GM23338 (cell line): ENCODE results near the gene ZNF581. TPM values are rescaled to one million over a fixed set of nuclear protein-coding genes. Genes with fewer than 3 reads are reported as not detected.
A peak's percentile ranks its signal among the peaks of the same experiment; 100 is the strongest.

Source experiments
- ATAC-seq: fragments of 200-7000 bp; cut with Tn5 transposase; 3 replicates; pipeline ENCODE4 v1.9.1; 2020
- DNase-seq: peaks from one replicate; pipeline ENCODE4 v3.0.0-alpha.2; 2015; ENCODE audit warnings: low spot score
- H2AFZ ChIP-seq: fragments of 200-600 bp; sonication (generic); 2 replicates; pipeline ENCODE4 v1.8.0; 2016; ENCODE audit warnings: antibody characterized with exemption, mild to moderate bottlenecking, moderate library complexity
- H3F3A ChIP-seq: fragments of 200-600 bp; sonication (generic); replicated peaks from 2 replicates; pipeline ENCODE4 v1.8.0; 2017; ENCODE audit warnings: antibody characterized with exemption, mixed run types, low read depth
- H3K27ac ChIP-seq: fragments of 200-600 bp; sonication (generic); 2 replicates; pipeline ENCODE4 v1.6.1; 2016; ENCODE audit warnings: low read depth
- H3K27me3 ChIP-seq: fragments of 200-600 bp; sonication (generic); 2 replicates; pipeline ENCODE4 v1.8.0; 2016; ENCODE audit warnings: mild to moderate bottlenecking, mixed run types, moderate library complexity; ENCODE audit not compliant: insufficient read depth
- H3K36me3 ChIP-seq: fragments of 200-600 bp; sonication (generic); 2 replicates; pipeline ENCODE4 v1.8.0; 2016; ENCODE audit warnings: mild to moderate bottlenecking; ENCODE audit not compliant: insufficient read depth
- H3K4me1 ChIP-seq: fragments of 200-600 bp; sonication (generic); 2 replicates; pipeline ENCODE4 v1.8.0; 2016; ENCODE audit warnings: mild to moderate bottlenecking, moderate library complexity; ENCODE audit not compliant: insufficient read depth
- H3K4me2 ChIP-seq: fragments of 200-600 bp; sonication (generic); 2 replicates; pipeline ENCODE4 v1.7.1; 2017; ENCODE audit warnings: mixed run types
- H3K4me3 ChIP-seq: fragments of 200-600 bp; sonication (generic); 2 replicates; pipeline ENCODE4 v1.6.1; 2016; ENCODE audit warnings: mixed run types
- H3K79me2 ChIP-seq: fragments of 200-600 bp; sonication (generic); replicated peaks from 2 replicates; pipeline ENCODE4 v1.8.0; 2017; ENCODE audit warnings: mild to moderate bottlenecking; ENCODE audit not compliant: insufficient read depth
- H3K9me2 ChIP-seq: fragments of 200-600 bp; sonication (generic); 2 replicates; pipeline ENCODE4 v1.8.0; 2017; ENCODE audit not compliant: insufficient read depth
- H4K20me1 ChIP-seq: fragments of 200-600 bp; sonication (generic); replicated peaks from 2 replicates; pipeline ENCODE4 v1.8.0; 2017; ENCODE audit warnings: mild to moderate bottlenecking; ENCODE audit not compliant: insufficient read depth
- H3K27ac Mint-ChIP-seq: 2 replicates; pipeline ENCODE4 v1.8.0; 2020; ENCODE audit warnings: inconsistent platforms, mild to moderate bottlenecking, moderate library complexity, mixed read lengths
- H3K27me3 Mint-ChIP-seq: 3 replicates; pipeline ENCODE4 v1.8.0; 2022; ENCODE audit warnings: low read depth, mild to moderate bottlenecking, moderate library complexity, mixed read lengths, inconsistent platforms; ENCODE audit not compliant: insufficient read depth, poor library complexity
- H3K36me3 Mint-ChIP-seq: 3 replicates; pipeline ENCODE4 v1.8.0; 2021; ENCODE audit warnings: low read depth, mild to moderate bottlenecking, inconsistent platforms, moderate library complexity, mixed read lengths
- H3K4me1 Mint-ChIP-seq: 3 replicates; pipeline ENCODE4 v1.8.0; 2020; ENCODE audit warnings: mild to moderate bottlenecking, inconsistent platforms, mixed read lengths
- H3K4me3 Mint-ChIP-seq: 3 replicates; pipeline ENCODE4 v1.8.0; 2021; ENCODE audit warnings: moderate library complexity, mild to moderate bottlenecking, inconsistent platforms, mixed read lengths
- H3K9me3 Mint-ChIP-seq: 3 replicates; pipeline ENCODE4 v1.8.0; 2020; ENCODE audit warnings: moderate library complexity, mild to moderate bottlenecking, inconsistent platforms, mixed read lengths
- CREB1 ChIP-seq: fragments of 250-450 bp; sonication (Bioruptor Pico); IDR thresholded peaks from 2 replicates; pipeline ENCODE4 v1.5.0; 2020; ENCODE audit warnings: low read depth, mild to moderate bottlenecking, moderate library complexity
- EZH2 ChIP-seq: fragments of 200-600 bp; sonication (generic); IDR thresholded peaks from one replicate; pipeline ENCODE4 v1.8.0; 2017; ENCODE audit warnings: antibody characterized with exemption, mild to moderate bottlenecking, low read depth; ENCODE audit not compliant: unreplicated experiment
- EZH2phosphoT487 ChIP-seq: fragments of 200-600 bp; sonication (generic); IDR thresholded peaks from one replicate; pipeline ENCODE4 v1.8.1; 2018; ENCODE audit warnings: antibody characterized with exemption; ENCODE audit not compliant: unreplicated experiment
- POLR2AphosphoS5 ChIP-seq: IDR thresholded peaks from 2 replicates; pipeline ENCODE4 v1.6.1; 2016; ENCODE audit warnings: antibody characterized with exemption, low read depth
- STAT1 ChIP-seq: IDR thresholded peaks from one replicate; pipeline ENCODE4 v1.6.1; 2016; ENCODE audit warnings: antibody characterized with exemption; ENCODE audit not compliant: unreplicated experiment
- ZNF114 ChIP-seq: fragments of 250-450 bp; sonication (Bioruptor Pico); IDR thresholded peaks from 2 replicates; pipeline ENCODE4 v1.5.0; 2020; ENCODE audit warnings: mild to moderate bottlenecking, moderate library complexity
- ZNF331 ChIP-seq: fragments of 250-450 bp; sonication (Bioruptor Pico); IDR thresholded peaks from 2 replicates; pipeline ENCODE4 v1.5.0; 2020; ENCODE audit warnings: low read depth, mild to moderate bottlenecking, moderate library complexity
- polyA plus RNA-seq: library from polyadenylated mRNA; unstranded; fragments of >200 nt; fragmentation: Nextera tagmentation; extraction: Ambion mirVana; gene quantifications from 2 replicates; pipeline ENCODE4 v1.2.1, GENCODE V29; 2016
- total RNA-seq: library from RNA; depleted of rRNA; stranded (reverse); fragments of >200 nt; shearing (Covaris generic); gene quantifications from 2 replicates; pipeline ENCODE4 v1.2.3, GENCODE V29; 2014
- TF ChIP-seq, protein P1 (sequence below): IDR thresholded peaks from 2 replicates; pipeline ENCODE4 v1.6.1; 2016; ENCODE audit warnings: antibody characterized with exemption
- TF ChIP-seq, protein P2 (sequence below), 2 experiments: fragments of 200-600 bp in 1 of 2; sonication (generic) in 1 of 2; conservative IDR thresholded peaks; 2 replicates each; pipeline versions ENCODE4 v1.5.1 to v1.6.1; 2016 to 2017; ENCODE audit warnings: antibody characterized with exemption in 2 of 2, low read depth in 2 of 2, mild to moderate bottlenecking in 2 of 2, moderate library complexity in 1 of 2
- TF ChIP-seq, protein P3 (sequence below): fragments of 250-450 bp; sonication (Bioruptor Pico); IDR thresholded peaks from 2 replicates; pipeline ENCODE4 v1.5.0; 2020; ENCODE audit warnings: mild to moderate bottlenecking, moderate library complexity

ZNF581 gene
- total and polyA plus RNA-seq, 2 experiments from 2014 or later = 48.5 to 87.6 TPM

DNA sequence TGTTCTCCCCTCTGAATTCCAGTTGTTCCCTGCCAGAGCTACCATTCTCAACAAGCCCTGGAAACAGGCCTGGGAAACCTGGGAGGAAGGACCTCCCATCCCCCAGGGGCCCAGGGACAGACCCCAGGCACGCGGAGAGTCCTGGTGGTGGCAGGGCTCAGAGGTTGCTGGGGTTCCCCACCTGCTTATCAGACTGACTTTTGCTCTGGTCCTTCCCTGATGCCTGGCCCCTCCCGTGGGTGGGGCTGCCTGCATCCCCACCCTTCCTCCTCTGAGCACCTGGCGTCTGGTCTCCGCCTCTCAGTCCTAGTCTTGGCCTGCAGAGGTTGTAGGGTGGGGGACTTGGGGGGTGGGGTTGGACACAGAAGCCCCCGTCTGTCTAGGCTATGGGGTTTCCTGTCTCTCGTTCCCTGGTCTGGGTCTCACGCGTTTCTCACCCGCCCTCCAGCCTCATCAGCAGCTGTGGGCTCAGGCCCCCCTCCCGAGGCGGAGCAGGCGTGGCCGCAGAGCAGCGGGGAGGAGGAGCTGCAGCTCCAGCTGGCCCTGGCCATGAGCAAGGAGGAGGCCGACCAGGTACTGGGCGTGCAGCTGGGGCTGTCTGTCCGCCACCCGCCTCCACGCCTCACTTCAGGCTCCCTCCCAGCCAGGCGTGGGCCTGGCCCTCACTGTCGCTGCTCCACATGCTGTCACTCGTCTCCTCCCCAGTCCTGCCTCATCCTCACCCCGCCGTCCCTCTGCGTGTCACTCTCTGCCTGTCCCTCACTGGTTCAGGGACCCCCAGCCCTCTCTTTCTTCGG lies 45.2 kb downstream of the ZNF581 start:
- Mint-ChIP-seq H3K27me3 (peaks cover 9% of the 10 kb centered on the region), H3K4me1 (no peaks in the 10 kb centered on the region), H3K27ac (no peak overlapping the region), H3K9me3 (no peaks in the 10 kb centered on the region), H3K4me3 (no peak overlapping the region), H3K36me3 (peaks cover 23% of the 10 kb centered on the region)
- no peaks in the 10 kb centered on the region for H3F3A ChIP-seq
- peak; percentile 19; the same call in 1 of the 3 replicates for ATAC-seq
- DNase-seq = no peak
- H3K27ac ChIP-seq = no peak overlapping the region
- H3K36me3 ChIP-seq = no peaks in the 10 kb centered on the region
- H2AFZ ChIP-seq = no peak overlapping the region
- peaks cover 10% of the 10 kb centered on the region for H3K79me2 ChIP-seq
- no peaks in the 10 kb centered on the region; the same call in 1 of the 2 replicates for H4K20me1 ChIP-seq
- H3K4me3 ChIP-seq = no peak overlapping the region
- H3K27me3 ChIP-seq = no peaks in the 10 kb centered on the region
- TF ChIP-seq, protein P1, sequence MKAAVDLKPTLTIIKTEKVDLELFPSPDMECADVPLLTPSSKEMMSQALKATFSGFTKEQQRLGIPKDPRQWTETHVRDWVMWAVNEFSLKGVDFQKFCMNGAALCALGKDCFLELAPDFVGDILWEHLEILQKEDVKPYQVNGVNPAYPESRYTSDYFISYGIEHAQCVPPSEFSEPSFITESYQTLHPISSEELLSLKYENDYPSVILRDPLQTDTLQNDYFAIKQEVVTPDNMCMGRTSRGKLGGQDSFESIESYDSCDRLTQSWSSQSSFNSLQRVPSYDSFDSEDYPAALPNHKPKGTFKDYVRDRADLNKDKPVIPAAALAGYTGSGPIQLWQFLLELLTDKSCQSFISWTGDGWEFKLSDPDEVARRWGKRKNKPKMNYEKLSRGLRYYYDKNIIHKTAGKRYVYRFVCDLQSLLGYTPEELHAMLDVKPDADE = no peak
- TF ChIP-seq, protein P2, sequence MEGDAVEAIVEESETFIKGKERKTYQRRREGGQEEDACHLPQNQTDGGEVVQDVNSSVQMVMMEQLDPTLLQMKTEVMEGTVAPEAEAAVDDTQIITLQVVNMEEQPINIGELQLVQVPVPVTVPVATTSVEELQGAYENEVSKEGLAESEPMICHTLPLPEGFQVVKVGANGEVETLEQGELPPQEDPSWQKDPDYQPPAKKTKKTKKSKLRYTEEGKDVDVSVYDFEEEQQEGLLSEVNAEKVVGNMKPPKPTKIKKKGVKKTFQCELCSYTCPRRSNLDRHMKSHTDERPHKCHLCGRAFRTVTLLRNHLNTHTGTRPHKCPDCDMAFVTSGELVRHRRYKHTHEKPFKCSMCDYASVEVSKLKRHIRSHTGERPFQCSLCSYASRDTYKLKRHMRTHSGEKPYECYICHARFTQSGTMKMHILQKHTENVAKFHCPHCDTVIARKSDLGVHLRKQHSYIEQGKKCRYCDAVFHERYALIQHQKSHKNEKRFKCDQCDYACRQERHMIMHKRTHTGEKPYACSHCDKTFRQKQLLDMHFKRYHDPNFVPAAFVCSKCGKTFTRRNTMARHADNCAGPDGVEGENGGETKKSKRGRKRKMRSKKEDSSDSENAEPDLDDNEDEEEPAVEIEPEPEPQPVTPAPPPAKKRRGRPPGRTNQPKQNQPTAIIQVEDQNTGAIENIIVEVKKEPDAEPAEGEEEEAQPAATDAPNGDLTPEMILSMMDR (conservative IDR thresholded peaks at IDR 0.05; ENCODE audit: low read depth in 2 of 2) = no peak
- TF ChIP-seq STAT1 (no peak), EZH2 (no peak), ZNF114 (CRISPR knock-in tag) (no peak), ZNF331 (CRISPR knock-in tag) (no peak), CREB1 (CRISPR knock-in tag) (no peak), POLR2AphosphoS5 (no peak), EZH2phosphoT487 (no peak)
- TF ChIP-seq, protein P3, sequence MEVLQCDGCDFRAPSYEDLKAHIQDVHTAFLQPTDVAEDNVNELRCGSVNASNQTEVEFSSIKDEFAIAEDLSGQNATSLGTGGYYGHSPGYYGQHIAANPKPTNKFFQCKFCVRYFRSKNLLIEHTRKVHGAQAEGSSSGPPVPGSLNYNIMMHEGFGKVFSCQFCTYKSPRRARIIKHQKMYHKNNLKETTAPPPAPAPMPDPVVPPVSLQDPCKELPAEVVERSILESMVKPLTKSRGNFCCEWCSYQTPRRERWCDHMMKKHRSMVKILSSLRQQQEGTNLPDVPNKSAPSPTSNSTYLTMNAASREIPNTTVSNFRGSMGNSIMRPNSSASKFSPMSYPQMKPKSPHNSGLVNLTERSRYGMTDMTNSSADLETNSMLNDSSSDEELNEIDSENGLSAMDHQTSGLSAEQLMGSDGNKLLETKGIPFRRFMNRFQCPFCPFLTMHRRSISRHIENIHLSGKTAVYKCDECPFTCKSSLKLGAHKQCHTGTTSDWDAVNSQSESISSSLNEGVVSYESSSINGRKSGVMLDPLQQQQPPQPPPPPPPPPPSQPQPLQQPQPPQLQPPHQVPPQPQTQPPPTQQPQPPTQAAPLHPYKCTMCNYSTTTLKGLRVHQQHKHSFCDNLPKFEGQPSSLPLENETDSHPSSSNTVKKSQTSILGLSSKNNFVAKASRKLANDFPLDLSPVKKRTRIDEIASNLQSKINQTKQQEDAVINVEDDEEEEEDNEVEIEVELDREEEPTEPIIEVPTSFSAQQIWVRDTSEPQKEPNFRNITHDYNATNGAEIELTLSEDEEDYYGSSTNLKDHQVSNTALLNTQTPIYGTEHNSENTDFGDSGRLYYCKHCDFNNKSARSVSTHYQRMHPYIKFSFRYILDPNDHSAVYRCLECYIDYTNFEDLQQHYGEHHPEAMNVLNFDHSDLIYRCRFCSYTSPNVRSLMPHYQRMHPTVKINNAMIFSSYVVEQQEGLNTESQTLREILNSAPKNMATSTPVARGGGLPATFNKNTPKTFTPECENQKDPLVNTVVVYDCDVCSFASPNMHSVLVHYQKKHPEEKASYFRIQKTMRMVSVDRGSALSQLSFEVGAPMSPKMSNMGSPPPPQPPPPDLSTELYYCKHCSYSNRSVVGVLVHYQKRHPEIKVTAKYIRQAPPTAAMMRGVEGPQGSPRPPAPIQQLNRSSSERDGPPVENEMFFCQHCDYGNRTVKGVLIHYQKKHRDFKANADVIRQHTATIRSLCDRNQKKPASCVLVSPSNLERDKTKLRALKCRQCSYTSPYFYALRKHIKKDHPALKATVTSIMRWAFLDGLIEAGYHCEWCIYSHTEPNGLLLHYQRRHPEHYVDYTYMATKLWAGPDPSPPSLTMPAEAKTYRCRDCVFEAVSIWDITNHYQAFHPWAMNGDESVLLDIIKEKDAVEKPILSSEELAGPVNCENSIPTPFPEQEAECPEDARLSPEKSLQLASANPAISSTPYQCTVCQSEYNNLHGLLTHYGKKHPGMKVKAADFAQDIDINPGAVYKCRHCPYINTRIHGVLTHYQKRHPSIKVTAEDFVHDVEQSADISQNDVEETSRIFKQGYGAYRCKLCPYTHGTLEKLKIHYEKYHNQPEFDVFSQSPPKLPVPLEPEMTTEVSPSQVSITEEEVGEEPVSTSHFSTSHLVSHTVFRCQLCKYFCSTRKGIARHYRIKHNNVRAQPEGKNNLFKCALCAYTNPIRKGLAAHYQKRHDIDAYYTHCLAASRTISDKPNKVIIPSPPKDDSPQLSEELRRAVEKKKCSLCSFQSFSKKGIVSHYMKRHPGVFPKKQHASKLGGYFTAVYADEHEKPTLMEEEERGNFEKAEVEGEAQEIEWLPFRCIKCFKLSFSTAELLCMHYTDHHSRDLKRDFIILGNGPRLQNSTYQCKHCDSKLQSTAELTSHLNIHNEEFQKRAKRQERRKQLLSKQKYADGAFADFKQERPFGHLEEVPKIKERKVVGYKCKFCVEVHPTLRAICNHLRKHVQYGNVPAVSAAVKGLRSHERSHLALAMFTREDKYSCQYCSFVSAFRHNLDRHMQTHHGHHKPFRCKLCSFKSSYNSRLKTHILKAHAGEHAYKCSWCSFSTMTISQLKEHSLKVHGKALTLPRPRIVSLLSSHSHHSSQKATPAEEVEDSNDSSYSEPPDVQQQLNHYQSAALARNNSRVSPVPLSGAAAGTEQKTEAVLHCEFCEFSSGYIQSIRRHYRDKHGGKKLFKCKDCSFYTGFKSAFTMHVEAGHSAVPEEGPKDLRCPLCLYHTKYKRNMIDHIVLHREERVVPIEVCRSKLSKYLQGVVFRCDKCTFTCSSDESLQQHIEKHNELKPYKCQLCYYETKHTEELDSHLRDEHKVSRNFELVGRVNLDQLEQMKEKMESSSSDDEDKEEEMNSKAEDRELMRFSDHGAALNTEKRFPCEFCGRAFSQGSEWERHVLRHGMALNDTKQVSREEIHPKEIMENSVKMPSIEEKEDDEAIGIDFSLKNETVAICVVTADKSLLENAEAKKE (CRISPR knock-in tag) = no peak
- H3K4me1 ChIP-seq = no peaks in the 10 kb centered on the region
- H3K4me2 ChIP-seq = no peak overlapping the region
- H3K9me2 ChIP-seq = no peaks in the 10 kb centered on the region
